GM21423 (cell line): ENCODE data around the gene ABLIM3.

ENCODE experiments used
- ATAC-seq: cut with Tn5 transposase; IDR thresholded peaks from one replicate; pipeline ENCODE4 v1.9.1; 2021; ENCODE audit warnings: mild to moderate bottlenecking, moderate library complexity; ENCODE audit not compliant: unreplicated experiment

ABLIM3 gene

DNA sequence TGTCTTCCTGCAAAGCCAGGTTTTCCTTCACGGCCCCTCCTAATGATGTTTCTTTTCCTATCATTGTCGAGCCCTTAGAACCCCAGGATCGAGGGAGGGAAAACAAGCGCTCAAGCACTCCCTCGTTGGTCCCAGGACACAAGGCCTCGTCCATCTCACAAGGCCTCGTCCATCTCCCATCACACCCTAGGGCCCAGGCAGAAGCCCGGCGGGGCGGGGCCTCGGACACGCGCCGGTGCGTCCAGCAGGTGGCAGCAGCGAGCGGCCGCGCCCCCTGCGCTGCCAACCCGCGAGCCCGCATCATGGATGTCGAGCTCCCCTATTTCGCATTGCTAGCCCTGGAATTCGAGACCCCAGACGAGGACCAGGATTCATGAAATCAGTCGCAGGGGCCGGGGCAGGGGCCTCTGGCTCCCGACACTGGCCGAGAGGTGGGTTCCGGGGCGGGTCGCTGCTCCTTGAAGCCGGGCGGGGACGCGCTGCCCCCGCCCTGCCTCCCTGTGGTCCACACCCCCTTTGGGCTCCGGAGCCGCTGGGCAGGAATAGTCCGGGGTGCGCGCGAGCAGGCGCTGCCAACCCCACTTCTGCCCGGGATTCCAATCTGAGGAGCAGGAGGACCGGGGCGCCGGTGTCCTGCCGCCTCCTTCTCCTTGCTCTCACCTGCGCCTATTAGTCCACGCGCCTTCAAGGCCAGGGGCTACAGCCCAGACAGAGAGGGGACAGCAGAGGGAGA lies at the start of gene ABLIM3:
Gene ABLIM3, plus strand, starts transcription at position 270 of the 733 bp plus-strand sequence. CDS start 603 bp downstream, outside the sequence.
- ATAC-seq = peak; percentile 92

DNA sequence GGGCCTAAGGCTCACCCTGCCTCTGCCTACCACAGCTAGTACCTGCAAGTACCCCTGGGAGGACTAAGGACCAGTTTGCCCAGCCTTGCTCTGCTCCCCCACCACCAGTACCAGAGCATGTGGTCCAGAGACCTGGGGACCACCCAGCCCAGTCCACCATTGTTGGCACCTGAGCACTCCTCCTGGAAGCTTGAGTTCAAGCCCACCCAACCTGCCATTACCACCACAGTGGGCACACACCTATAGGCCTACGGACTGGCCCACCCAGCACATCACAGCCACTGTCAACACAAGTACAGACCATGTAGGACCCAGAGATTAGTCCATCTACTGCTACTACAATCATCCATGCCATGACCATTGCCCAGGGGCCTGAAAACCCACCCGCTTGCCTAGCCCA lies 47.7 kb upstream of the ABLIM3 start:
- ATAC-seq = no peak

GRCh38 chr5:149094996-149095395 lies 46.3 kb upstream of the ABLIM3 start:
- ATAC-seq = no peak

DNA sequence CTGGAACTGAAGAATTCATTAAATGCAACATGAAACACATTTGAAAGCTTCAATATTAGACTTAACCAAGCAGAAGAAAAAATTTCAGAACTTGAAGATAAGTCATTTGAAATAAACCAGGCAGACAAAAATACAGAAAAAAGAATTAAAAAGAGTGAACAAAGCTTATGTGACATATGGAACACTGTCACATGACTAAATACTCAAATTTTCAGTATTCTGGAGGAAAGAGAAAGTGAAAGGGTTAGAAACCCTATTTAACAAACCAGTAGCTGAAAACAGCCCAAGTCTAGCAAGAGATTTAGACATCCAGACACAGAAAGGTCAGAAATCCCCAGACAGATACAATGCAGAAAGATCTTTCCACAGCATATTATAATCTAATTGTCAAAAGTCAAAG lies 41.4 kb upstream of the ABLIM3 start:
- no peak for ATAC-seq

GRCh38 chr5:149100331-149100730 lies 41.0 kb upstream of the ABLIM3 start:
- ATAC-seq = no peak

- ATAC-seq = no peak
Measured at GRCh38 chr5:149108651-149109280, 32.5 kb upstream of the ABLIM3 start.

GRCh38 chr5:149110406-149110805 lies 30.9 kb upstream of the ABLIM3 start:
- no peak for ATAC-seq

GRCh38 chr5:149113669-149114068 lies 27.6 kb upstream of the ABLIM3 start:
- ATAC-seq = no peak

- peak; percentile 76 for ATAC-seq
Measured at GRCh38 chr5:149114403-149115312, 26.6 kb upstream of the ABLIM3 start.

- ATAC-seq = peak; percentile 72
Measured at GRCh38 chr5:149117970-149118369, 23.3 kb upstream of the ABLIM3 start.

DNA sequence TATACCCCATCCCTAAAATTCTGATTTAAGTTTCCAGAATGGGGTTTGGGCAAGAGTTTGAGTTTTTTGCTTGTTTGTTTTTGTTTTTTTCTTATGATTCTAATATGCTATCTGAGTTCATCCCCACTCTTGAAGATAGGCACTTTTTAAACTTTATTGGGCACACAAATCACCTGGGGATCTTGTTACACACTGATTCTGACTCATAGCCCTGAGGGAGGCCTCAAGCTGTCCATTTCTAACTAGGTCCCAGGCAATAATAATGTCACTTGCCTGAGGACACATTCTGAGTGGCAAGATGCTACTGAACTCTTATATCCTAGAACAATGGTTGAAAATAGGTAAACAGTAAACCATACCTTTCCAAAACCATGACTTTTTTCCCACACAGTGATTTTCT lies 22.8 kb upstream of the ABLIM3 start:
- no peak for ATAC-seq

GRCh38 chr5:149121145-149121544 lies 20.1 kb upstream of the ABLIM3 start:
- ATAC-seq = no peak

- no peak for ATAC-seq
Measured at GRCh38 chr5:149123211-149123610, 18.1 kb upstream of the ABLIM3 start.

DNA sequence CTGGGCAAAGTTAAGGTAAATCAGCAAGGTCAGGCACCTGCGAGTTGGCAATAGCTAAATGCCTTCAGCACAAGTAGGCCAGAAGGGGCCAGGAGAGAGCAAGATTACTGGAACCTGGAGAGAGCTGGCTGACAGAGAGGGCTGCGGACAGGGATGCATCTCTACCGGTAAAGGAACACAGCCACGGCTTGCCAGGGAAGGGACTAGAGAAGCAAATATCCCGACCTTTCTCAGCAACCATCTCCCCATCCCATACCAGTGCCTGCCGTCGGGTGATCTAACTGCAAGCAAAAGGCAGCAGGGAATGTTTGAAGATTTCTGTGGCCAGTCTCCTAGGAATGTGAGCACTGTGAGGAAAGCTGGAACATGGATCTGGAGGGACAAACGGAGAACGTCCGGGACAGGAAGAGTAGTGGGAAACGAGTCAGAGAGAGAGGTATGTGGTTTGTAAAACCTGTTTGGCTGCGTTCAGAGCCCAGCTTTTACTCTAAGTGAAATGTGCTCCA lies 15.9 kb upstream of the ABLIM3 start:
- no peak for ATAC-seq

DNA sequence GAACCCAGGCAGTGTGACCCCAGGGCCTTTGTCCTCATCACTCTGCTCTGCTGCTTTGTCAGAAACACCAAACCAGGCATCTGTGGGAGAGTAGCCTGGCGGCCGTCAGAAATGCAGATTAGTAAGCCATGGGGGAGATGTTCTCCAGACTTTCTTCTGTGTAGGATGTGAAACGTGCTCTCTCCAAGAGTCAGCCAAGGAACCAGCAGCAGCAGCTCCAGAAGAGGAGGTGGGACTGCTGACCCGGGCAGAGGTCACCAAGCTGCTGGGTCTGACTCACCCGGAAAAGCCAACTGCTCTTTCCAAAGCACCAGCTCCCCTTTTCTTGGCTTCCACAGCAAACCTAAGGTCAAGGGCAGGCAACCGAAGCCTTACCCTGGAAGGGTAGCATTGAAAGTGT lies 14.4 kb upstream of the ABLIM3 start:
- ATAC-seq = no peak

DNA sequence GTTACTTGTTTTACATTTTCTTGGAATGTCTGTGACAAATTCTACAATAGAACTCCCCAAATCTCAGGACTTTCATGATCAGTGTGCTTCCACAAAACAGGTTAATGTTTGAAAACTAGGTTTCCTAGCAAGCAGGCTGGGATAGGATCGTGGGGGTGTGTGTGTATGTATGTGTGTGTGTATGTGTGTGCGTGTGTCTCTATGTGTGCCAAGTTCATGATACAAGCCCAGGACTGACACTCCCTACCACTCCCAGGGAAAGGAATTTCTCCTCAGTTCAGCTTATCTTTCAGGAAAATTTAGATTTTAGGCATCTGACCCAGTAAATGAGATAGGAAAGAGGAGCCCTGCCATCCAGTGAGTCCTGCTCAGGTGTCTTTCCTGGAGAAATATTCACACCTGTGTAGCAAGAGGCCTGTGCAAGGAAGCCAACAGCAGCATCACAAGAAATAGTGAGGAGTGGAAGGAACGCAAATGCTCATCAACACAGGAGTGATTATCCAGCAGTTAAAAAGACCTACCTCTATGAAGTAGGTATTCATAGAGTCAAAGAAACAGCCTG lies 13.8 kb upstream of the ABLIM3 start:
- no peak for ATAC-seq

- ATAC-seq = no peak
Measured at GRCh38 chr5:149128023-149128875, 13.0 kb upstream of the ABLIM3 start.

- no peak for ATAC-seq
Measured at GRCh38 chr5:149129181-149129580, 12.1 kb upstream of the ABLIM3 start.

GRCh38 chr5:149130121-149130914 lies 11.0 kb upstream of the ABLIM3 start:
- no peak for ATAC-seq
